ENCODE results near the gene NAV2. TPM values are rescaled to one million over a fixed set of nuclear protein-coding genes. Genes with fewer than 3 reads are reported as not detected.

Gene NAV2
- total RNA-seq, 1 experiment from 2014 or later = 63.5 TPM

- no peak for DNase-seq
- Mint-ChIP-seq H3K4me3 (ENCODE audit: unreplicated experiment) (no peak overlapping the region), H3K36me3 (ENCODE audit: insufficient read depth, unreplicated experiment) (peaks cover 6% of the 10 kb centered on the region), H3K9me3 (ENCODE audit: unreplicated experiment) (peaks cover 10% of the 10 kb centered on the region), H3K27me3 (ENCODE audit: insufficient read depth, unreplicated experiment) (no peaks in the 10 kb centered on the region), H3K4me1 (ENCODE audit: low read depth, unreplicated experiment) (no peaks in the 10 kb centered on the region), H3K27ac (ENCODE audit: unreplicated experiment) (no peak overlapping the region)
- CTCF ChIA-PET = no interaction called here
- no peak for TF ChIP-seq CTCF (IDR thresholded peaks at IDR 0.05; ENCODE audit: insufficient read depth in 1 of 2, low read depth in 1 of 2, low read length in 1 of 2, severe bottlenecking in 1 of 2, unreplicated experiment in 1 of 2)
- no peak overlapping the region for H3K4me3 ChIP-seq (ENCODE audit: low read depth, low read length)
- POLR2A ChIA-PET = no interaction called here
- intact Hi-C loops (cut with micrococcal nuclease; ENCODE audit: unreplicated experiment) = no loop called here
- no peaks in the 10 kb centered on the region; the same call in 1 of the 2 replicates for H3K9me3 ChIP-seq
- BruUV-seq (replicated peaks) = no TSS peak
- H3K27me3 ChIP-seq (replicated peaks; ENCODE audit: control insufficient read depth, insufficient read depth, low read length) = no peaks in the 10 kb centered on the region; the same call in 1 of the 2 replicates
- H3K4me1 ChIP-seq = no peaks in the 10 kb centered on the region
- H3K36me3 ChIP-seq (ENCODE audit: control insufficient read depth, insufficient read depth, low read length) = no peaks in the 10 kb centered on the region
These were observed 135.6 kb downstream of the NAV2 start for GRCh38 chr11:19848219-19848618.

GRCh38 chr11:19849107-19849789 is 136.6 kb downstream of the NAV2 start:
- no peaks in the 10 kb centered on the region for H3K4me1 Mint-ChIP-seq (ENCODE audit: low read depth, unreplicated experiment)
- no peak overlapping the region for H3K27ac Mint-ChIP-seq (ENCODE audit: unreplicated experiment)
- no peak overlapping the region for H3K4me3 Mint-ChIP-seq (ENCODE audit: unreplicated experiment)
- Histone ChIP-seq H3K9me3 (no peaks in the 10 kb centered on the region; the same call in 1 of the 2 replicates), H3K36me3 (ENCODE audit: control insufficient read depth, insufficient read depth, low read length) (no peaks in the 10 kb centered on the region), H3K27me3 (replicated peaks; ENCODE audit: control insufficient read depth, insufficient read depth, low read length) (no peaks in the 10 kb centered on the region; the same call in 1 of the 2 replicates), H3K4me3 (ENCODE audit: low read depth, low read length) (no peak overlapping the region), H3K4me1 (no peaks in the 10 kb centered on the region)
- H3K36me3 Mint-ChIP-seq (ENCODE audit: insufficient read depth, unreplicated experiment) = peaks cover 6% of the 10 kb centered on the region
- no TSS peak for BruUV-seq (replicated peaks)
- POLR2A ChIA-PET = no interaction called here
- TF ChIP-seq CTCF (IDR thresholded peaks at IDR 0.05; ENCODE audit: insufficient read depth in 1 of 2, low read depth in 1 of 2, low read length in 1 of 2, severe bottlenecking in 1 of 2, unreplicated experiment in 1 of 2) = no peak
- intact Hi-C loops (cut with micrococcal nuclease; ENCODE audit: unreplicated experiment) = no loop called here
- peaks cover 10% of the 10 kb centered on the region for H3K9me3 Mint-ChIP-seq (ENCODE audit: unreplicated experiment)
- CTCF ChIA-PET = no interaction called here
- no peaks in the 10 kb centered on the region for H3K27me3 Mint-ChIP-seq (ENCODE audit: insufficient read depth, unreplicated experiment)
- no peak for DNase-seq

- DNase-seq = no peak
- H3K27ac Mint-ChIP-seq (ENCODE audit: unreplicated experiment) = no peak overlapping the region
- ChIA-PET POLR2A (no interaction called here), CTCF (no interaction called here)
- BruUV-seq (replicated peaks) = no TSS peak
- no peaks in the 10 kb centered on the region for H3K27me3 Mint-ChIP-seq (ENCODE audit: insufficient read depth, unreplicated experiment)
- H3K4me3 Mint-ChIP-seq (ENCODE audit: unreplicated experiment) = no peak overlapping the region
- H3K4me3 ChIP-seq (ENCODE audit: low read depth, low read length) = no peak overlapping the region
- H3K27me3 ChIP-seq (replicated peaks; ENCODE audit: control insufficient read depth, insufficient read depth, low read length) = no peaks in the 10 kb centered on the region; the same call in 1 of the 2 replicates
- no peaks in the 10 kb centered on the region for H3K4me1 Mint-ChIP-seq (ENCODE audit: low read depth, unreplicated experiment)
- peaks cover 6% of the 10 kb centered on the region for H3K36me3 Mint-ChIP-seq (ENCODE audit: insufficient read depth, unreplicated experiment)
- intact Hi-C loops (cut with micrococcal nuclease; ENCODE audit: unreplicated experiment) = no loop called here
- H3K4me1 ChIP-seq = no peaks in the 10 kb centered on the region
- peaks cover 10% of the 10 kb centered on the region for H3K9me3 Mint-ChIP-seq (ENCODE audit: unreplicated experiment)
- TF ChIP-seq CTCF (IDR thresholded peaks at IDR 0.05; ENCODE audit: insufficient read depth in 1 of 2, low read depth in 1 of 2, low read length in 1 of 2, severe bottlenecking in 1 of 2, unreplicated experiment in 1 of 2) = no peak
- H3K9me3 ChIP-seq = no peaks in the 10 kb centered on the region; the same call in 1 of the 2 replicates
- H3K36me3 ChIP-seq (ENCODE audit: control insufficient read depth, insufficient read depth, low read length) = no peaks in the 10 kb centered on the region
These were observed 137.4 kb downstream of the NAV2 start for GRCh38 chr11:19849947-19850593.
